HG03565 (cell line): ENCODE measurements around the gene WIPF3.

Experiments used
- ATAC-seq: cut with Tn5 transposase; IDR thresholded peaks from one replicate; pipeline ENCODE4 v1.9.1; 2021; ENCODE audit warnings: mild to moderate bottlenecking, moderate library complexity; ENCODE audit not compliant: unreplicated experiment

Gene WIPF3, protein sequence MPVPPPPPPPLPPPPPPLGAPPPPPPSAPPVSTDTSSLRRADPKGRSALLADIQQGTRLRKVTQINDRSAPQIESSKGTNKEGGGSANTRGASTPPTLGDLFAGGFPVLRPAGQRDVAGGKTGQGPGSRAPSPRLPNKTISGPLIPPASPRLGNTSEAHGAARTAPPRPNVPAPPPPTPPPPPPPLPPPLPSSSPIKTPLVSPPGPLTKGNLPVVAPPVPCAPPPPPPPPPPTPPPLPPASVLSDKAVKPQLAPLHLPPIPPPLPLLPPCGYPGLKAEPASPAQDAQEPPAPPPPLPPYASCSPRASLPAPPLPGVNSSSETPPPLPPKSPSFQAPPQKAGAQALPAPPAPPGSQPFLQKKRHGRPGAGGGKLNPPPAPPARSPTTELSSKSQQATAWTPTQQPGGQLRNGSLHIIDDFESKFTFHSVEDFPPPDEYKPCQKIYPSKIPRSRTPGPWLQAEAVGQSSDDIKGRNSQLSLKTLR

DNA sequence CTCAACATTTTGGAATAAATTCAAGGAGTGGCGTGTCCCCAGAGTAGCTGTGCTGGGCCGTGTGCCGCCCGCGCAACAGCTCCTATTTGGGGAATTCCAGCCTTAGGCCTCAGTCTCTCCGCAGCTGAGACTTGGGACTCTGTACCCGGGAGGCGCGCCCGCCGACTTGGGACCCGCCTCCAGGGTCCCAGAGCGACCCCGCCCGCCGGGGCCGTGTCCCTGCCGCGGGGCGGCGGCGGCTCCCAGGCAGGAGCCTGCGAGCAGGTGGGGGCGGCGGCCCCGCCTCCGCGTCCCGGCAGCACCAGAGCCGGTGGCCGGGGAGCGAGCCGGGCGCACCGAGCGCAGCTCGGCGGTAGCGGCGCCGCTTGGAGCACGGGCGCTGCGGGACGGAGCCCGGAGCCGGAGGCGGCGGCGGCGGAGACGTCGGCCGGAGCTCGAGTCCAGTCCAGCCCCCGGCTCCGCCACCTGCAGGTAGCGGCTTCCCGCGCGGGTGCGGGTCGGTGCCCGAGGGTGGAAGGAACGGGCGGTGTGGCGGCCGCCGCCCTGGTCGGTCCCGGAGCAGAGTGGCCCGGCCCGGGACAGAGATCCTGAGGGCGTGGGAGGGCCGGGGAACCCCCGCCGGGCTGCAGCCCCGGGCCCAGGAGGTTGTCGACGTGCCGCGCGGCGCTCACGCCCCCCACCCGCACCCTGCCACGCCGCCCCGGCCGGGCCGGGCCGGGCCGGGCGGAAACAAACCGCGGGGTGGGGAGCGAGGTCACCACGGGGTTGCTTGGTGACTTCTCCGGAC, at the start of gene WIPF3:
WIPF3 (plus strand) TSS at position 301 of the 787 bp plus-strand sequence. CDS start 28,217 bp downstream, outside the sequence.
- ATAC-seq = no peak

DNA sequence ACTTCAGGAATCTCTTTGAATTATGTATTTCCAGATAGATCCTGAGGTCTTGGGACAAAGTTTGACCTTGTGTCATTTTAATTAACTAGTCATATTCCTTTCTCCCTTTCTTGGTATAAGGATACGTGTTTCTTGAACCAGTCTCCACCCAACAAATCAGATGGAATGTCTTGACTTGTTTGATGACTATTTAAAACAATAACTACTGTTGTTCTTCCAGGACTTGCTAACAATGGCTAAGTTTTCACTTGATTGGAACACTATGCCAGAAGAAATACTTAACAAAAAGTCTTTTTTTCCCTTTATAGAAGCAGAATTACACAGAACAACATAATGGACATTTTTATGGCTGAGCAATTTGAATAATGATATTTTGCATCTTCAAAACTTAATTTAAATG, 43.0 kb upstream of the WIPF3 start:
- no peak for ATAC-seq

DNA sequence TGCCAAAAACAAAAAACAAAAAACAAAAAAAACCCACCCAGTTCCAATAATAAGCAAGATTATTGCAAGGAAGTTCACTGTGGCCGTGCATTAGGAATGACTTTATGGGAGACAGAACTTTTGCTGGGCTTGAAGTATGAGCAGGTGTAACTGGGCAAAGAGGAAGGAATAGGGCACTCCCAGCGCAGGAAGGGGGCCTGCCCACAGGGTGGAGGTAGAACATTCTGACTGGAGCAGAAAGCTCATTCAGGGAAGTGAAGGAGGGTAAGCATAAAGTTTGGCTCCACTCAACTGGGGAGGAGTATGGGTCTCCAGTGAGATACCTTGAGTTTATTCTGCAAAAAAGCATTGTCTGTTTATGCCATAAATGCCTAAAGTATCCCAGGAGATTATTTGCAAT, 42.1 kb upstream of the WIPF3 start:
- ATAC-seq = no peak

DNA sequence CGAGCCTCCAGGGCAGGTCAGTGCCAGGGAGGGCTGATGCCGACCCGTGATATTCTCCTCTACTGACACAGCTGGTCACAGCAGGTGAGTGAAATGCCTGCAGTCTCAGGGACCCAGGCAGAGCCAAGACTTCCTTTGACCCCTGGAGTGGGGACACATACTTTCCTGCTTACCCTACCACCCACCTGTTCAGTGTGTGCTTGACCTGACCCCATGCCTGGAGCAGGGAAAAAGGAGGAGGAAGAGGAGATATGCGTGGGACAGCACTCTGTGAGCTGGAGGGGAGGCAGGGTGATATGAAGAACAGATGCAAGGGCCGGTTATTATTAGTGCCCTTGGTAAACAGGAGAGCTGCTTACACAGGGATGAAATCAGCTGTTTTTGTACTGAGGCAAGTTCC, 40.8 kb upstream of the WIPF3 start:
- no peak for ATAC-seq

DNA sequence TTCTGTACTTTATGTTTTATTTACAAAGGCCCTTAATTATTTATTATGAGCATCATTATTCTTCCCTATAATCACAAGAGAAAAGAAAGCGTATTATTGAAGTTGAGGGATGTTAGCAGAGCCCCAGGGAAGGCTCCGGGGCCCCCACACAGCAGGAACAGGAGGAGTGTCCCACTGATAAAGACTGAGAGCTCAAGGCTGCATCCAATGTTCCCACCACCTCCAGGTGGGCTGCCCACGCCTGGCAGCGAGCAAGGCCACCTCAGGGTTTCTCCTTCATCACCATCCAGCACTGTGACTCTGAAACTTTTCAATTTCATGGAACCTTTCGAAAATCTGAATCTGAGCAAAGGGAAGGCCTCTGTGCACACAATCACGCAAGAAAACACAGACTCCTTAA, 35.9 kb upstream of the WIPF3 start:
- no peak for ATAC-seq

DNA sequence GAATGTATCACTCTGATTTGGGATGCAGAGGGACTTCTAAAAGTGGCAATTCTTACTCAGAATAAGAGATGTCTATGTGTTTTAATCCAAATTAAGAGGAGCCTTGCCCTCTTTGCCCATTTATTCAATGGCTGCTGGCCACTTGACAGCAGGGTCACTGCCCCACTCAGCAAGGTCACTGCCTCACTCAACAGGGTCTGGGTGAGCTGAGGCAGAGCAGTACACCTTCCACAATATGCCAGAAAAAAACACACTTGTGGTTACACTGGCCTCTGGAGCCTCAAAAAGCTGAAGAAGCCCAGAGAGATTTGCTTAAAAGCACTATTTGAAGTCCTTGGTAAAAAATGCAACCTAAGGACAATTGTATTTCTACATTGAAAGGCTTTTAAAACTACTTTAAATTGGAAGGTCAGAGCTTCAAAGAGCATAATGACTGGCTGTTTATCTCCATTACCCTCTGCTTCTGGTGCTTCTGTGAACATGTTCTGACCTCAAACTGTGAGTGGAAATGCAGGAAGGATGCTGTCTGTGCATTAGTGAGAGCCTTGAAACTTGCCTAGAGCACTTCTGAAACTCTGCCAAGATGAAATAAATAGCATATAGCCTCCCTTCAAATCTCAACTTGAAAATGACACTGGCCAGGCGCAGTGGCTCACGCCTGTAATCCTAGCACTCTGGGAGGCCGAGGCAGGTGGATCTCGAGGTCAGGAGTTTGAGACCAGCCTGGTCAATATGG, 35.1 kb upstream of the WIPF3 start:
- ATAC-seq = no peak

DNA sequence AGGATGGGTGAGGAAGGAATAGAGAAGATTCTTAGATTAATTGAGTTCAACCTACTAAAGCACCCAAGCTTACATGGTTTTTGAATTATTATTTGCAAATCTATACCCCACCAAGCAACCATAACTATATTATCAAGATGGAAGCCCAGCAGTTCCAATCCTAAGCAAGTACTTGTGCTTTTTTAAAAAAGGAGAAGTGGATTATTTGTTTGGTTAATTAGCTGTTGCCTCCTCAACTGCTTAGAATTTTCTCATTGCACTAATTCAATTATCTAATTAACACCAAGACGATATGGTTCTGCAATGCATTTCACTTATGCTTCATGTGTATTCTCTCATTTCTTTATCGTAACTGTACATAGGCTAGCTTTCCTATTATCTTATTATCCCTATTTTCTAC, 27.3 kb upstream of the WIPF3 start:
- ATAC-seq = no peak

DNA sequence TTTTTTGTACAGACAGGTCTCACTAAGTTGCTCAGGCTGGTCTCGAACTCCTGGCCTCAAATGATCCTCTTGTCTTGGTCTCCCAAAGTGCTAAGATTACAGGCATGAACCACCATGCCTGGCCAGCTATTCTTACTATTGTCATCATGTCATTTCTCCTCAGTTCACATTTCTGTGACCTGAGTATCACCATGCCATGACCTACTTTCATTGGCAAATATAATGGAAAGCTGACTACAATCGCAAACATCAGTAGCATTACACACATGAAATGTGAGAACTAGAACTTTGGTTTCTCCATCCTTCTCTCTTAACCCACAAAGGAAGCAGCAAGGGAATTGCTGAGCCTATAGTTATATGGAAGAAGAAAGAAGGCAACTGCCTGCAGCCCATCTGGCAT, 26.0 kb upstream of the WIPF3 start:
- ATAC-seq = no peak

DNA sequence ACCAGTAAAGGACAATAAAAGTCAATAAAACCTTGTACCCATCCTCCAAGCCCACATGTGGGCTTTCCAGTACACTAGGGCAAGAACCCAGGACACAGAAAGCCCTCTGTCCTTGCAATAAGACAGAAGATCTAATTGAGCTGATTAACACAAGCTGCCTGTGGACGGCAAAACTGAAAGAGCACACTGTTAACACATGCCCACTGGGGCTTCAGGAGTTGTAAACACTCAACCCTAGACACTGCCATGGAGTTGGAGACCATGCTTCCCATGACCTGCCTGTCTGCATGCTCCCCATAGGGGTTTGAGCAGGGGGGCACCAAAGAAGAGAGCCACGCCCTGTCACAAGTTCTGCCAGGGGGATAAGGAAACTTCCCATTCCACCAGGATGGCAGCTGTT, 22.6 kb upstream of the WIPF3 start:
- ATAC-seq = no peak

DNA sequence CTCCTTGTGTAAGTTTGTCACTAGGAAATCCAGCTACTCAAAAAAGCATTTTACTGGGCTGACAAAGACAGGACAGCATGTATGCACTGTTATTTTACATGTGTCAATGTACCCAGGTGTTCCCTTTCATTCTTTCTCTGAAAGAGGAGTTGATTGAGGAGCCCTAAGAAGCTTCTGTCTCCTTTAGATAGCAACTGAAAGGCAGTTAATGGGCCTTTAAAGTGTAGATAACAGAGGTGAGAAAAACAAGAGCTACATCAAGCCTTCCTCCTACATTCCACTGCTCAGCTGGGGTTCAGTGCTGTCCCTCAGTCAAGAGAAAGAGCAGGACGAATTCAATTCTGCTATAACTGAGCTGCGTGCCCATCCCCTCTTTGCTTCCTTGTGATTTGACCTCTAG, 12.8 kb upstream of the WIPF3 start:
- no peak for ATAC-seq

DNA sequence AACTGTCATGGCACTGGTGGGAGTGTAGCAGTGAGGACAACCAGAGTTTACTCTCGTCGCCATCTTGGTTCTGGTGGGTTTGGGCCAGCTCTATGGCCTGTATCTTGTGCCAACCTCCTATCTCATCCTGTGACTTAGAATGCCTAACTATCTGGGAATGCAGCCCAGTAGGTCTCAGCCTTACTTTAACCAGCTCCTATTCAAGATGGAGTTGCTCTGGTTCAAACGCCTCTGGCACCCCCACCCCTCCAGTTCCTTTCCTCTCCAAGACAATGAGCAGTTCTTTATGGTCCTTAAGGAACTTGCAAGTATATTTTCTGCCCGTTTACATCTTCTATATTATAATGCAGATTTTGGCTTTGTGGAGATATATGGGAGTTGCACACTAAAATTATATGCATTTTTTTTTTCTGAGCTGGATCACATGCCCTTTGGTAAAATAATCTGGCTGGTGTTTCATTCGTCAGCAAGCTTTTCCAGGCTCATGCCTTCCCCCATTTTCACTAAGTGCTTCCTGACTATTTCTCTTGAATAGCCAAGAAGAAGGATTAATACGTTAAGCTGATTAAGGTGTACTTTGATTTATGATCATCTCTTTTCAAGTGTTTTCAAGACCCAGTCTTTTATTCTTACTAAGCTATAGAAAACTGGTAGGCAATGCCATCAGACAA, 11.2 kb upstream of the WIPF3 start:
- ATAC-seq = no peak

DNA sequence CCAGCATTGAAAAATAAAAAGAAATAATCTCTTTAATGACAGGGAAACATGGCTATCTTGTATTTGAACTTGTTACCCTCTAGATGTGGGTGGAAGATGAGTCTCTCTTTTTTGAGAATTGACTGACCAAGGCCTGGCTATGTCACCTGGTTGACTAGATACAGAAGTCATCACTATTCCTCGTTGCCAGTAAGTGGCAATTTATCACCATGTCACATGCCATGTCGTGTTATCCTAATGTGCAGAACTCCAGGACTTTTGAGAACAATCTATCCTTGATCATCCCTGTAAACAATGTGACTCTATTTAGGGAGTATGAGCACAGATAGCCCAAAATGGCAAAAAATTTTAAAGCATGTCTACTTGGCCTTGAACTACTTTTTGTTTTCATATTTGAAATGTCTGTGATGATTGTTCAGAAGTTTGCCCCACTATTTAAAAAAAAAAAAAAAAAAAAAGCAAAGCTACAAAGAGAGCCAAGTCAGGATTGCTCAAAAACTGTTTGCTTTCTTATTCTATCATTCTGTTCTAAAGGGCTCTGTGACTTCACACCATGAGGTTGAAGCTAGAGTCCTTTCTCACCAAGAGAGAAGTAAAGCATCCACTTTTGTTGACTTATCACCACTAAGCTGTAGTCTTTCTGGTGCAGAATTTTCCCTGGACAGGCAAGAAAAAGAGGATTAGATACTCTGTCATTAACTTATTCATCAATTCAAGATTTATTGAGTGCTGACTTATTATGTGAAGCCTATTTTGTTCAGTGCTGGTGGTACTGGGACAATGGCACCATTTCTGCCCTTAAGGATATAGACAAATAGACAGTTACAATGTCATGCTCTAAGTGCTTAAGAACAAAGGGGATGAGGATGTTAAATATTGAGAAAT, 10.4 kb upstream of the WIPF3 start:
- no peak for ATAC-seq

DNA sequence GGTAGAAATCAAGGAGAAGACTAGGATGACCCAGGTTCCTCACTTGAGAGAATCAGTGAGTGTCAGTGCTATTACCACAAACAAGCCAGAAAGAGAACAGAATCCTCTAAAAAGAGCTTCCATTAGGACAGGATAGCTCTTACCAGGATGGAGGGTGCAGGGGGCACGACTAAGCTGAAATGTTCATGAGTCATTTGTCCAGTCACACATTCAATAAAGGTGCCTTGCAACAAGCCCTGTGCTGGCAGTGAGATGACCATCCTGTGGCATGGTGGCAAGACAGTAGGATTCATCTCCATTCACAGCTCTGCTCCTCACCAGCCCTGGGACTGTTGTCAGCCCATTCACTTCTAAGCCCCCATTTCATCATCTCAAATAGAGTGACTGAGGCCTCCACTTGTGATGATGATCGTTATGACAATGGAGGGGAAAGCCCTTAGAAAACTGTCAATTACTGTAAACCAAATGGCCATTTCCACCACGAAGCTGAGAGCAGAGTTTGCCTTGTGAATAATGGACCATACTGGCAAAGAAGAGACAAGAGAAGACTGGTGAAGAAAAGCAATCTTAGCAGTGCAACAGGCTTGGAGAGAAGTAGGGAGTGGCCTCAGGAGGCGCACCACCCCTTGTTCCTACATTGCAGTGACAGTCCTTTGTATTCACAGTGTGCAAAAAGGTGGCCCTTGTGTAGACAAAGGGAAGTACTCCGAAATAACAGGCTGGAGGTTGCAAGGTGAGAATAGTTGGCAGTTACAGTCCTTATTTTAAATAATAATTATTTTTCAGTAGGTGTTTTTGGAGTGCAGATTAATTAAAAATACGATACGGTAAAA, 9.0 kb upstream of the WIPF3 start:
- no peak for ATAC-seq

DNA sequence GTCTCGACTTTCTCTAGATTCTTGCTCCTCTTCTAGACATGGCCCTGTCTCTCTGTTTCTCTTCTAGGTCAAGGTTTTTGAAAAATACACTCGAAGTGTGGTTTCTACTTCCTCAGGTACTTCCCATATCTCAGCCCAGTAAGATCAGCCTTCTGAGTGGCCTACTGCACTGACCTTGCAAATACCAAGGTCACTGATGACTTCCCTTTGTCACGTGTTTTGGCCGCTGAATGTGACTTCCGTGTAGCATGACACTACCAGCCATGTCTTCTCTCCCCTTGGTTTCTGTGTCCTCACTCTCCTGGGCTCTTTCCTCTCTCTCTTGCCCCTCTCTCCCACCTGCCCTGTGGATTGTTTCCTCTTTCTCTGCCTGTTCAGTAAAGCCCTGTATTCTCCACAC, 7.9 kb upstream of the WIPF3 start:
- ATAC-seq = no peak

DNA sequence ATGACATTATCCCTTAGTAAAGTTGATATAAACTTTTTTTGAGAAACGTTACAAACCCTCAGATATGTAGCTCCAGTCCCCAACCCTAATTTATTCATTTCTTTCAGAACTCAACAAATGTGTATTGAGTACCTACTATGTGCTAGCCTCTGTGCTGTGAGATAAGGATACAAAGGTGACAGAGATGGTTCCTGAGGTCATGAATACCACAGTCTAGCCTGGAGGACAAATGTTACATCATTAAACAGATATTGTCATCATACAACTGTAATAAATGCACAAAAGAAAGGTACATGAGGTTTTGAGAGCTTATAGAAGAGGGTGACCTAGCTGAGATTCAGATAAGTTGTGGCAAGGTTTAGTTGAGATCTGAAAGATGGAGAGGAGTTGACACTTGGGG, 4.4 kb upstream of the WIPF3 start:
- ATAC-seq = no peak

DNA sequence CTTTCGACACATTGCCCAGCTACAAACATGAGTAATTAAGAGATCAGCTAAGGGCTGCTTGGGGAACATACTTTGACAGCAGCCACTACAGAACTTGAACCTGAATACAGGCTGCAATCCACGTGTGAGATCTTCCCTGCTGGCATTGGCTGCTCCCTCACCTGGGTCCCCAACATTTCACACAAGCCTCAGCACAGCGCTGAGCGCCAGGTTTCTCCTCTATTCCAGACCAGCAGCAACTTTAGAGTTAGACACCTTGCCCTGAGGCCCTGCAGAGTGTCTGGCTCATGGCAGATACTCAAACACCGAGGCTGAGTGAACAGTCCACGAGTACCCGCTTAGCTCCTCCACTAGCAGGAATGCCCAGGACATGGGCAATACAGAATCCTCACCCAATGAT, 1.3 kb upstream of the WIPF3 start:
- ATAC-seq = no peak

DNA sequence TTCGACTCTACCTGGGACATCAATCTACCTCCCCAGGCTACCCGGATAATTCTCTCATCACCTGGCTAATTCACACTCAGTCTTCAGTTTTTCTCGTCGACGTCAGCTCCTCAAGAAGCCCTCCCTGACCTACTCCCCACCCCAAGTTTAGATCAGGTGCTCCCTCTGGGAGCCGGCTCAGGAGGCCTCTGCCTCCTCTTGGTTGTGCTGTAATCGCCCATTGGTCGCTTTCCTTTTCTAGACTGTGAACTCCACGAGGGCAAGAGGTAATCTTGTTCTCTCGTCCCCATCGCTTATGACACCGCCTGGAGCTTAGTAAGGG, 461 bp upstream of the WIPF3 start:
- ATAC-seq = no peak

DNA sequence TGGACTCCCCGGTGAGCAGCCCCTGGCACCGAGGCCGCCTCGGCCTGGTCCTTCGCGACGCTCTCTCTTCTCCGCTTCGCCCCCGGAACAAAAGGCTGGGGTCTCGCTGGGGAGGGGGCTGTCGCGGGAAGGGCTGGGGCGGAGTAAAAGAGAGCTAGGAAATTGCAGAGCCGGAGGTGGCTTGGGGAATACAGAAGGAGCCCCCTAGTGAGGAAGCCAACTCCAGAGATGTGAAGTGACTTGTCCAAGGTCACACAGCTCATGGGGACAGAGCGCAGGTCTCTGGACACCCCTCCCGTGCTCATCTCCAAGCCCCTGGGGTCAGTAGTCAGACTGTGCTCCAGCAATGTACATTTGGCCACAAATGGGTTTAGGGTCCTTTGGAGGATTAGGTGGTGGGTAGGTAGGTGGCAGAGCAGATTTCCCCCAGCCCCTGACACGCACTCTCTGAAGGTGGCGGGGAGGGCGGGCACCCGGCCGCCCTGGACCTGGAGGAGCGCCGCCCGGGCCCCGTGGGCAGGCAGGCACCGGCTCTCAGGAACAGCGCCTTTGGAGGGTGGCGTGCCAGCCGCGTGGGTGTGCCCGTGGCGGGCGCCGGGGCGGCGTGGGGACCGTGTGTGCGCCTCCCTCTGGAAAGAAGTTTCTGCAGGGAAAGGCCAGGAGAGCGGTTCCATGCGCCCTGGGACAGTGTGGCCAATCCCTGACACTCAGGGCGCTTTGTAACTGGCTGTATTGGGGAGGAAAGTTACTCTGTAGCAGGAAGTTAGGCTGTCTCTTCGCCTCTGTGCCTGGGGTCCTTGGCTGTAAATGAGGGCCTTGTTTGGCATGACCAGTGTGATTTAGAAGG, 910 bp downstream of the WIPF3 start:
- ATAC-seq = no peak
